Cardiac fibroblast (primary cell): ENCODE results near the gene SYT9.

Source experiments
- DNase-seq, 2 donors: peaks; one replicate each; pipeline versions ENCODE4 v3.0.0 to v3.0.0-alpha.2; 2010; ENCODE audit warnings: low read depth in 2 of 2
- H3K4me3 ChIP-seq, 2 donors: replicated peaks in 1 of 2; 1 replicate in 1 of 2; 2 replicates in 1 of 2; pipeline ENCODE4 v1.5.1; 2011; ENCODE audit warnings: low read depth in 2 of 2, low read length in 2 of 2, mild to moderate bottlenecking in 2 of 2, moderate library complexity in 1 of 2
- CTCF ChIP-seq: IDR thresholded peaks from one replicate; pipeline ENCODE4 v1.5.1; 2011; ENCODE audit warnings: low read depth, mild to moderate bottlenecking, low read length, inconsistent platforms

The SYT9 gene

GRCh38 chr11:7253800-7254199, 2.1 kb downstream of the SYT9 start:
- TF ChIP-seq CTCF: no peak
- H3K4me3 ChIP-seq: no peak overlapping the region

GRCh38 chr11:7254731-7255291, 3.1 kb downstream of the SYT9 start:
- DNase-seq: no peak
- no peak overlapping the region for H3K4me3 ChIP-seq
- TF ChIP-seq CTCF: no peak

More at GRCh38 chr11:7253800-7254199, 2.1 kb downstream of the SYT9 start:
- DNase-seq: no peak

GRCh38 chr11:7256943-7257342, 5.2 kb downstream of the SYT9 start:
- no peak for TF ChIP-seq CTCF
- H3K4me3 ChIP-seq: no peak overlapping the region
- no peak for DNase-seq

- DNase-seq: no peak
- no peak for TF ChIP-seq CTCF
Measured at GRCh38 chr11:7257724-7258123, 6.0 kb downstream of the SYT9 start.

GRCh38 chr11:7261578-7261977, 9.9 kb downstream of the SYT9 start:
- DNase-seq: no peak
- TF ChIP-seq CTCF: no peak
- no peak overlapping the region for H3K4me3 ChIP-seq

More at GRCh38 chr11:7257724-7258123, 6.0 kb downstream of the SYT9 start:
- H3K4me3 ChIP-seq: no peak overlapping the region

- H3K4me3 ChIP-seq: no peak overlapping the region
- no peak for TF ChIP-seq CTCF
- DNase-seq: no peak
Measured at GRCh38 chr11:7262672-7263071, 11.0 kb downstream of the SYT9 start.

- TF ChIP-seq CTCF: no peak
- no peak for DNase-seq
Measured at GRCh38 chr11:7263842-7264241, 12.1 kb downstream of the SYT9 start.

More at GRCh38 chr11:7263842-7264241, 12.1 kb downstream of the SYT9 start:
- H3K4me3 ChIP-seq: no peak overlapping the region
